Upper lobe of right lung (tissue), 1 donor: ENCODE data around the gene DSE. TPM values are rescaled to one million over a fixed set of nuclear protein-coding genes. Genes with fewer than 3 reads are reported as not detected.
A peak's percentile ranks its signal among the peaks of the same experiment; 100 is the strongest.
"Not testable (repeated sequence)": the region's sequence is repeated elsewhere in the genome, so short reads cannot be mapped to it uniquely, and the experiment has no call there.

ENCODE experiments used
- ATAC-seq: fragments of 200-7000 bp; cut with Tn5 transposase; one replicate; pipeline ENCODE4 v1.9.1; 2020; ENCODE audit warnings: mild to moderate bottlenecking, moderate library complexity
- DNase-seq: peaks from one replicate; pipeline ENCODE4 v3.0.0-alpha.2; 2020
- H3K27ac ChIP-seq: fragments of 200-600 bp; one replicate; pipeline ENCODE4 v1.8.0; 2022
- H3K27me3 ChIP-seq: fragments of 200-600 bp; one replicate; pipeline ENCODE4 v1.8.0; 2022; ENCODE audit warnings: mild to moderate bottlenecking
- H3K36me3 ChIP-seq: fragments of 200-600 bp; one replicate; pipeline ENCODE4 v1.8.0; 2022
- H3K4me1 ChIP-seq: fragments of 200-600 bp; one replicate; pipeline ENCODE4 v1.8.0; 2022
- H3K4me3 ChIP-seq: fragments of 200-600 bp; one replicate; pipeline ENCODE4 v1.8.0; 2022; ENCODE audit warnings: mild to moderate bottlenecking
- H3K9me3 ChIP-seq: fragments of 200-600 bp; one replicate; pipeline ENCODE4 v1.8.0; 2022
- CTCF ChIP-seq: fragments of 200-600 bp; IDR thresholded peaks from one replicate; pipeline ENCODE4 v1.8.0; 2022; ENCODE audit warnings: antibody characterized with exemption
- intact Hi-C: fragments of 100-400 bp; cut with DNase I; formaldehyde crosslinking; loops from one replicate; pipeline ENCODE4 v1.11.0; 2022
- total RNA-seq: library from RNA; stranded (reverse); fragmentation: NEBNext Ultra II Directional; extraction: Animal tissue kit (Norgen Biotek cat#: 25700); gene quantifications from one replicate; pipeline ENCODE4 v1.2.1, GENCODE V29; 2021
- donor health status: DM: no; HTN: yes; CAD: no; lungs with severe emphysema.

DSE gene
- total RNA-seq, 1 donor from 2014 or later = 47.6 TPM

- no peaks in the 10 kb centered on the region for H3K36me3 ChIP-seq
- H3K27me3 ChIP-seq = no peaks in the 10 kb centered on the region
- no peaks in the 10 kb centered on the region for H3K9me3 ChIP-seq
- intact Hi-C loops = no loop called here
- H3K4me3 ChIP-seq = no peak overlapping the region
- TF ChIP-seq CTCF = no peak
- H3K4me1 ChIP-seq = peaks cover 11% of the 10 kb centered on the region
- H3K27ac ChIP-seq = no peak overlapping the region
- no peak for DNase-seq
- peak; percentile 39 for ATAC-seq
Observed at GRCh38 chr6:116327803-116328527, 42.8 kb upstream of the DSE start.

GRCh38 chr6:116328528-116328903 is 42.2 kb upstream of the DSE start:
- DNase-seq (no peak), ATAC-seq (no peak)
- Histone ChIP-seq H3K27me3 (no peaks in the 10 kb centered on the region), H3K4me3 (no peak overlapping the region), H3K36me3 (no peaks in the 10 kb centered on the region), H3K4me1 (peaks cover 11% of the 10 kb centered on the region), H3K27ac (no peak overlapping the region), H3K9me3 (no peaks in the 10 kb centered on the region)
- TF ChIP-seq CTCF = no peak
- intact Hi-C loops = no loop called here

GRCh38 chr6:116329156-116329555 is 41.6 kb upstream of the DSE start:
- H3K4me1 ChIP-seq = peaks cover 11% of the 10 kb centered on the region
- DNase-seq = no peak
- H3K36me3 ChIP-seq = no peaks in the 10 kb centered on the region
- intact Hi-C loops = no loop called here
- H3K9me3 ChIP-seq = no peaks in the 10 kb centered on the region
- no peaks in the 10 kb centered on the region for H3K27me3 ChIP-seq
- ATAC-seq = no peak
- TF ChIP-seq CTCF = no peak
- no peak overlapping the region for H3K4me3 ChIP-seq
- H3K27ac ChIP-seq = no peak overlapping the region

GRCh38 chr6:116330511-116330910 is 40.2 kb upstream of the DSE start:
- no peaks in the 10 kb centered on the region for H3K27me3 ChIP-seq
- no peak overlapping the region for H3K4me3 ChIP-seq
- no peaks in the 10 kb centered on the region for H3K36me3 ChIP-seq
- intact Hi-C loops = no loop called here
- TF ChIP-seq CTCF = no peak
- ATAC-seq (no peak), DNase-seq (no peak)
- no peak overlapping the region for H3K27ac ChIP-seq
- no peaks in the 10 kb centered on the region for H3K9me3 ChIP-seq
- peaks cover 11% of the 10 kb centered on the region for H3K4me1 ChIP-seq

- DNase-seq (no peak), ATAC-seq (no peak)
- Histone ChIP-seq H3K27me3 (no peaks in the 10 kb centered on the region), H3K36me3 (no peaks in the 10 kb centered on the region), H3K9me3 (no peaks in the 10 kb centered on the region), H3K4me1 (peaks cover 11% of the 10 kb centered on the region), H3K4me3 (no peak overlapping the region), H3K27ac (no peak overlapping the region)
- intact Hi-C loops = no loop called here
- no peak for TF ChIP-seq CTCF
Observed at GRCh38 chr6:116332096-116332495, 38.7 kb upstream of the DSE start.

GRCh38 chr6:116334638-116335409 is 35.9 kb upstream of the DSE start:
- intact Hi-C loops = not testable (repeated sequence)

More at GRCh38 chr6:116334638-116335409, 35.9 kb upstream of the DSE start:
- H3K4me3 ChIP-seq, H3K27me3 ChIP-seq, ATAC-seq, H3K27ac ChIP-seq, H3K4me1 ChIP-seq, H3K36me3 ChIP-seq, DNase-seq, H3K9me3 ChIP-seq: not testable (repeated sequence)
